ENCODE data around the gene STRN4. TPM values are rescaled to one million over a fixed set of nuclear protein-coding genes. Genes with fewer than 3 reads are reported as not detected.

Gene STRN4
- total RNA-seq, 1 donor from 2014 or later, result 69.8 TPM

- no peak overlapping the region for H3K27ac Mint-ChIP-seq (ENCODE audit: unreplicated experiment)
- H3K36me3 Mint-ChIP-seq (ENCODE audit: low read depth), result peaks cover 18% of the 10 kb centered on the region
- H3K4me3 Mint-ChIP-seq (ENCODE audit: unreplicated experiment), result no peak overlapping the region
Measured at GRCh38 chr19:46733690-46734292, 12.5 kb downstream of the STRN4 start.

DNA sequence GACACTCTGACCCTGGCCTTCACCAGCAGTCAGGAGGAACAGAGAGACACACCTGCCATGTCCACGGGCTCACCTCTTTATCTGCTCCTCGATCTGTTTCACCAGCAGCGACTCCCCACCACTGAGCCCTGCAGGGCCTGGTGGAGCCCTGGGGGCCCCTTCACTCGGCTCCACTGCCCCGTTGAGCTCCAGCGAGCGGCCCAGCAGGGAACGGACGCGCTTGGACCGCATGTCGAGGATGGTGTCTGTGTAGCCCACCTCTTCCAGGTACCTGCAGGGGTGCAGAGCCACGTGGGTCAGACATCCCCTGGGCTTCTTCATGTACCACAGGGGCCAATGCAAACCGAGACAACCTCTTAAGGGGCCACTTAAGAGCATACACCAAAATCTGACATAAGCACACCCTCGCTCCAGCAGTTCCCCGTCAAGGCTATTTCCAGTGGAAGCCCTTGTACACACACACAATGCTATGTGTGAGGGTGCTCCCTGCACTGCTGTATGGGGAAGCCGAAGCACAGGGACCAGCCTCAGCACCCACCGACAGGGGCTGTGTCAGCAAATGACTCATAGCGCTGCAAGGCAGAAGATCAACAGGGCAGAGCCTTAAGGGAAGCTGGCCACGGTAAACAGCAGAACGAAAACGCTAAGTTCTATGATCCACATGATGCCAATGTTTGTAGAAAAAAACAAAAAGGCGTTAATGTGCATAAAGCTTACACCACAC lies 13.1 kb downstream of the STRN4 start:
- H3K4me1 Mint-ChIP-seq (ENCODE audit: low read depth), result peaks cover 34% of the 10 kb centered on the region
- DNase-seq (ENCODE audit: low spot score), result no peak
- TF ChIP-seq CTCF (IDR thresholded peaks at IDR 0.05), result no peak
- H3K4me3 Mint-ChIP-seq (ENCODE audit: unreplicated experiment), result no peak overlapping the region
- peaks cover 19% of the 10 kb centered on the region for H3K36me3 Mint-ChIP-seq (ENCODE audit: low read depth)
- no peaks in the 10 kb centered on the region for H3K27me3 Mint-ChIP-seq (ENCODE audit: low read depth)
- no peak overlapping the region for H3K27ac Mint-ChIP-seq (ENCODE audit: unreplicated experiment)
- no peaks in the 10 kb centered on the region for H3K9me3 Mint-ChIP-seq (ENCODE audit: low read depth)

More at GRCh38 chr19:46733690-46734292, 12.5 kb downstream of the STRN4 start:
- Mint-ChIP-seq H3K9me3 (ENCODE audit: low read depth) (no peaks in the 10 kb centered on the region), H3K27me3 (ENCODE audit: low read depth) (no peaks in the 10 kb centered on the region), H3K4me1 (ENCODE audit: low read depth) (peaks cover 34% of the 10 kb centered on the region)
- no peak for TF ChIP-seq CTCF (IDR thresholded peaks at IDR 0.05)
- DNase-seq (ENCODE audit: low spot score), result no peak

GRCh38 chr19:46732172-46732938 lies 13.9 kb downstream of the STRN4 start:
- Mint-ChIP-seq H3K4me3 (ENCODE audit: unreplicated experiment) (no peak overlapping the region), H3K27ac (ENCODE audit: unreplicated experiment) (peak overlapping the region; percentile 74), H3K27me3 (ENCODE audit: low read depth) (no peaks in the 10 kb centered on the region), H3K9me3 (ENCODE audit: low read depth) (no peaks in the 10 kb centered on the region), H3K4me1 (ENCODE audit: low read depth) (peaks cover 34% of the 10 kb centered on the region), H3K36me3 (ENCODE audit: low read depth) (peaks cover 13% of the 10 kb centered on the region)
- no peak for DNase-seq (ENCODE audit: low spot score)
- no peak for TF ChIP-seq CTCF (IDR thresholded peaks at IDR 0.05)

- DNase-seq (ENCODE audit: low spot score), result no peak
- Mint-ChIP-seq H3K27me3 (ENCODE audit: low read depth) (no peaks in the 10 kb centered on the region), H3K4me1 (ENCODE audit: low read depth) (peaks cover 34% of the 10 kb centered on the region), H3K36me3 (ENCODE audit: low read depth) (peaks cover 17% of the 10 kb centered on the region), H3K27ac (ENCODE audit: unreplicated experiment) (peak overlapping the region; percentile 74), H3K9me3 (ENCODE audit: low read depth) (no peaks in the 10 kb centered on the region), H3K4me3 (ENCODE audit: unreplicated experiment) (peak overlapping the region; percentile 13)
- no peak for TF ChIP-seq CTCF (IDR thresholded peaks at IDR 0.05)
Measured at GRCh38 chr19:46731584-46731983, 14.7 kb downstream of the STRN4 start.

GRCh38 chr19:46731007-46731501 lies 15.2 kb downstream of the STRN4 start:
- Mint-ChIP-seq H3K4me3 (ENCODE audit: unreplicated experiment) (no peak overlapping the region), H3K36me3 (ENCODE audit: low read depth) (peaks cover 20% of the 10 kb centered on the region), H3K27me3 (ENCODE audit: low read depth) (no peaks in the 10 kb centered on the region)

More at GRCh38 chr19:46731007-46731501, 15.2 kb downstream of the STRN4 start:
- peaks cover 34% of the 10 kb centered on the region for H3K4me1 Mint-ChIP-seq (ENCODE audit: low read depth)
- no peaks in the 10 kb centered on the region for H3K9me3 Mint-ChIP-seq (ENCODE audit: low read depth)
- TF ChIP-seq CTCF (IDR thresholded peaks at IDR 0.05), result no peak
- DNase-seq (ENCODE audit: low spot score), result no peak
- H3K27ac Mint-ChIP-seq (ENCODE audit: unreplicated experiment), result peak overlapping the region; percentile 82
